Colonic mucosa (tissue), 4 donors: ENCODE results near the gene SPR. TPM values are rescaled to one million over a fixed set of nuclear protein-coding genes. Genes with fewer than 3 reads are reported as not detected.

Experiments used
- DNase-seq: peaks from one replicate; pipeline ENCODE4 v3.0.0-alpha.2; 2020
- H3K27ac ChIP-seq: fragments of 200-600 bp; one replicate; pipeline ENCODE4 v1.8.0; 2021
- H3K27me3 ChIP-seq: fragments of 200-600 bp; one replicate; pipeline ENCODE4 v1.8.0; 2021
- H3K36me3 ChIP-seq: fragments of 200-600 bp; one replicate; pipeline ENCODE4 v1.8.0; 2021
- H3K4me1 ChIP-seq: fragments of 200-600 bp; one replicate; pipeline ENCODE4 v1.8.0; 2021; ENCODE audit warnings: mild to moderate bottlenecking
- H3K4me3 ChIP-seq: fragments of 200-600 bp; one replicate; pipeline ENCODE4 v1.8.0; 2021
- H3K9ac ChIP-seq, 2 donors: one replicate each; pipeline ENCODE4 v1.7.0; 2013; ENCODE audit warnings: control low read depth in 2 of 2, low read depth in 2 of 2, low read length in 2 of 2
- H3K9me3 ChIP-seq: fragments of 200-600 bp; one replicate; pipeline ENCODE4 v1.8.0; 2021
- CTCF ChIP-seq: fragments of 200-600 bp; IDR thresholded peaks from one replicate; pipeline ENCODE4 v1.8.0; 2022; ENCODE audit warnings: antibody characterized with exemption, mild to moderate bottlenecking
- intact Hi-C: fragments of 100-400 bp; cut with DNase I; formaldehyde crosslinking; loops from one replicate; pipeline ENCODE4 v1.14.1; 2022
- total RNA-seq, 2 donors: library from RNA; stranded (reverse); fragmentation: NEBNext Ultra II Directional in 1 of 2; extraction: Animal tissue kit (Norgen Biotek cat#: 25700) in 1 of 2; gene quantifications; one replicate each; pipeline ENCODE4 v1.2.1, GENCODE V29; 2021
- donor health status: healthy.
- donor health status: DM: no; HTN: no; CAD: no.
- donor health status: DM: no; HTN: no; CAD: no.

SPR gene
- total RNA-seq, 2 donors from 2014 or later, result 79.6 to 129 TPM

- Histone ChIP-seq H3K27ac (no peak overlapping the region), H3K4me3 (no peak overlapping the region), H3K27me3 (peaks cover 72% of the 10 kb centered on the region), H3K4me1 (peaks cover 10% of the 10 kb centered on the region), H3K9ac (no peak overlapping the region), H3K36me3 (no peaks in the 10 kb centered on the region), H3K9me3 (no peaks in the 10 kb centered on the region)
- DNase-seq, result no peak
- TF ChIP-seq CTCF, result no peak
- intact Hi-C loops, result no loop called here
Observed at GRCh38 chr2:72926368-72926767, 39.2 kb downstream of the SPR start.

- no peak overlapping the region for H3K4me3 ChIP-seq
- no peaks in the 10 kb centered on the region for H3K36me3 ChIP-seq
- H3K27me3 ChIP-seq, result peaks cover 67% of the 10 kb centered on the region
- TF ChIP-seq CTCF, result no peak
- peaks cover 10% of the 10 kb centered on the region for H3K4me1 ChIP-seq
- intact Hi-C loops, result no loop called here
- H3K9ac ChIP-seq, result no peak overlapping the region
- DNase-seq, result no peak
- H3K27ac ChIP-seq, result no peak overlapping the region
- H3K9me3 ChIP-seq, result no peaks in the 10 kb centered on the region
Observed at GRCh38 chr2:72926811-72927465, 39.7 kb downstream of the SPR start.

GRCh38 chr2:72927619-72928550, 40.7 kb downstream of the SPR start:
- intact Hi-C loops, result no loop called here
- no peak overlapping the region for H3K9ac ChIP-seq
- peaks cover 58% of the 10 kb centered on the region for H3K27me3 ChIP-seq
- no peak for DNase-seq
- peaks cover 10% of the 10 kb centered on the region for H3K4me1 ChIP-seq
- H3K27ac ChIP-seq, result no peak overlapping the region
- no peaks in the 10 kb centered on the region for H3K36me3 ChIP-seq
- H3K9me3 ChIP-seq, result no peaks in the 10 kb centered on the region
- no peak overlapping the region for H3K4me3 ChIP-seq
- no peak for TF ChIP-seq CTCF

GRCh38 chr2:72929010-72929409, 41.8 kb downstream of the SPR start:
- peaks cover 8% of the 10 kb centered on the region for H3K4me1 ChIP-seq
- H3K9ac ChIP-seq, result no peak overlapping the region
- H3K9me3 ChIP-seq, result no peaks in the 10 kb centered on the region
- no peak overlapping the region for H3K27ac ChIP-seq
- H3K36me3 ChIP-seq, result no peaks in the 10 kb centered on the region
- intact Hi-C loops, result no loop called here
- H3K4me3 ChIP-seq, result no peak overlapping the region
- no peak for DNase-seq
- H3K27me3 ChIP-seq, result peaks cover 48% of the 10 kb centered on the region
- no peak for TF ChIP-seq CTCF

GRCh38 chr2:72931280-72931910, 44.2 kb downstream of the SPR start:
- no peak overlapping the region for H3K9ac ChIP-seq
- H3K36me3 ChIP-seq, result no peaks in the 10 kb centered on the region
- H3K4me1 ChIP-seq, result no peaks in the 10 kb centered on the region
- no peak for DNase-seq
- TF ChIP-seq CTCF, result no peak
- H3K9me3 ChIP-seq, result no peaks in the 10 kb centered on the region
- H3K27ac ChIP-seq, result no peak overlapping the region
- H3K27me3 ChIP-seq, result peaks cover 24% of the 10 kb centered on the region
- H3K4me3 ChIP-seq, result no peak overlapping the region
- intact Hi-C loops, result loop anchor here (5.0 kb wide), 1 partner anchor 39 kb away; no protein-coding TSS in a partner anchor
